ENCODE data around the gene MARCHF9. TPM values are rescaled to one million over a fixed set of nuclear protein-coding genes. Genes with fewer than 3 reads are reported as not detected.
A peak's percentile ranks its signal among the peaks of the same experiment; 100 is the strongest.

The MARCHF9 gene
- total RNA-seq, 1 experiment from 2014 or later, result 18.9 TPM

GRCh38 chr12:57750561-57751431 is 4.1 kb upstream of the MARCHF9 start:
- Histone ChIP-seq H3K27me3 (ENCODE audit: insufficient read depth, low read depth) (no peaks in the 10 kb centered on the region), H3K4me2 (peak overlapping the region; percentile 89), H3K9me2 (ENCODE audit: insufficient read depth) (no peaks in the 10 kb centered on the region), H4K20me1 (ENCODE audit: insufficient read depth) (no peaks in the 10 kb centered on the region), H3K4me1 (replicated peaks; ENCODE audit: insufficient read depth) (peaks cover 31% of the 10 kb centered on the region), H2AFZ (no peak overlapping the region), H3K27ac (no peak overlapping the region), H3K9me3 (ENCODE audit: insufficient read depth, low read depth) (no peaks in the 10 kb centered on the region), H3F3A (ENCODE audit: insufficient read depth, low read depth) (peaks cover 45% of the 10 kb centered on the region), H3K36me3 (ENCODE audit: low read depth) (peaks cover 20% of the 10 kb centered on the region), H3K79me2 (ENCODE audit: low read depth) (peaks cover 28% of the 10 kb centered on the region), H3K4me3 (peak overlapping the region; percentile 78)
- intact Hi-C loops (cut with micrococcal nuclease; ENCODE audit: unreplicated experiment), result no loop called here
- POLR2A ChIA-PET (ENCODE audit: unreplicated experiment), result no interaction called here
- CTCF ChIA-PET, result no interaction called here
- DNase-seq, result no peak
- no peak for TF ChIP-seq EZH2 (IDR thresholded peaks at IDR 0.05; ENCODE audit: low read depth)
- TF ChIP-seq, protein P1, sequence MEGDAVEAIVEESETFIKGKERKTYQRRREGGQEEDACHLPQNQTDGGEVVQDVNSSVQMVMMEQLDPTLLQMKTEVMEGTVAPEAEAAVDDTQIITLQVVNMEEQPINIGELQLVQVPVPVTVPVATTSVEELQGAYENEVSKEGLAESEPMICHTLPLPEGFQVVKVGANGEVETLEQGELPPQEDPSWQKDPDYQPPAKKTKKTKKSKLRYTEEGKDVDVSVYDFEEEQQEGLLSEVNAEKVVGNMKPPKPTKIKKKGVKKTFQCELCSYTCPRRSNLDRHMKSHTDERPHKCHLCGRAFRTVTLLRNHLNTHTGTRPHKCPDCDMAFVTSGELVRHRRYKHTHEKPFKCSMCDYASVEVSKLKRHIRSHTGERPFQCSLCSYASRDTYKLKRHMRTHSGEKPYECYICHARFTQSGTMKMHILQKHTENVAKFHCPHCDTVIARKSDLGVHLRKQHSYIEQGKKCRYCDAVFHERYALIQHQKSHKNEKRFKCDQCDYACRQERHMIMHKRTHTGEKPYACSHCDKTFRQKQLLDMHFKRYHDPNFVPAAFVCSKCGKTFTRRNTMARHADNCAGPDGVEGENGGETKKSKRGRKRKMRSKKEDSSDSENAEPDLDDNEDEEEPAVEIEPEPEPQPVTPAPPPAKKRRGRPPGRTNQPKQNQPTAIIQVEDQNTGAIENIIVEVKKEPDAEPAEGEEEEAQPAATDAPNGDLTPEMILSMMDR (conservative IDR thresholded peaks at IDR 0.05), result no peak
- BruUV-seq (replicated peaks), result no TSS peak

- BruUV-seq (replicated peaks), result no TSS peak
- POLR2A ChIA-PET (ENCODE audit: unreplicated experiment), result interaction anchor here (0.6 kb wide), 1 partner anchor 12 kb away, joined by 10 read pairs; no protein-coding TSS in a partner anchor
These were observed 3.5 kb upstream of the MARCHF9 start for GRCh38 chr12:57751432-57751787.

GRCh38 chr12:57751788-57752667 is 2.9 kb upstream of the MARCHF9 start, which contains the start of gene CDK4:
CDK4 (minus strand) TSS chr12:57752310; CDS start chr12:57751717, 593 bp downstream.
- TSS peak; percentile 51 for BruUV-seq (replicated peaks)
- POLR2A ChIA-PET (ENCODE audit: unreplicated experiment), result interaction anchor here (0.6 kb wide), 1 partner anchor 13 kb away, joined by 10 read pairs; no protein-coding TSS in a partner anchor

More at GRCh38 chr12:57751432-57751787, 3.5 kb upstream of the MARCHF9 start:
- TF ChIP-seq EZH2 (IDR thresholded peaks at IDR 0.05; ENCODE audit: low read depth), result no peak
- TF ChIP-seq, protein P1 (conservative IDR thresholded peaks at IDR 0.05), result no peak
- Histone ChIP-seq H3K9me3 (ENCODE audit: insufficient read depth, low read depth) (no peaks in the 10 kb centered on the region), H3F3A (ENCODE audit: insufficient read depth, low read depth) (peaks cover 39% of the 10 kb centered on the region), H3K4me1 (replicated peaks; ENCODE audit: insufficient read depth) (peaks cover 27% of the 10 kb centered on the region), H3K36me3 (ENCODE audit: low read depth) (peaks cover 20% of the 10 kb centered on the region), H3K27ac (peak overlapping the region; percentile 65; the same call in 1 of the 2 replicates), H3K4me2 (peak overlapping the region; percentile 89), H2AFZ (peak overlapping the region; percentile 94), H3K27me3 (ENCODE audit: insufficient read depth, low read depth) (no peaks in the 10 kb centered on the region), H4K20me1 (ENCODE audit: insufficient read depth) (no peaks in the 10 kb centered on the region), H3K4me3 (peak overlapping the region; percentile 78), H3K79me2 (ENCODE audit: low read depth) (peaks cover 27% of the 10 kb centered on the region), H3K9me2 (ENCODE audit: insufficient read depth) (no peaks in the 10 kb centered on the region)
- no peak for DNase-seq
- intact Hi-C loops (cut with micrococcal nuclease; ENCODE audit: unreplicated experiment), result no loop called here
- CTCF ChIA-PET, result no interaction called here

More at GRCh38 chr12:57751788-57752667, 2.9 kb upstream of the MARCHF9 start, which contains the start of gene CDK4:
- Histone ChIP-seq H3K79me2 (ENCODE audit: low read depth) (peaks cover 27% of the 10 kb centered on the region), H3K9me3 (ENCODE audit: insufficient read depth, low read depth) (no peaks in the 10 kb centered on the region), H4K20me1 (ENCODE audit: insufficient read depth) (no peaks in the 10 kb centered on the region), H3K27me3 (ENCODE audit: insufficient read depth, low read depth) (no peaks in the 10 kb centered on the region), H3K9me2 (ENCODE audit: insufficient read depth) (no peaks in the 10 kb centered on the region), H2AFZ (peak within 1 kb of the TSS; percentile 94), H3K36me3 (ENCODE audit: low read depth) (peaks cover 18% of the 10 kb centered on the region), H3K4me3 (peak within 1 kb of the TSS; percentile 78), H3K4me1 (replicated peaks; ENCODE audit: insufficient read depth) (peaks cover 27% of the 10 kb centered on the region), H3F3A (ENCODE audit: insufficient read depth, low read depth) (peaks cover 34% of the 10 kb centered on the region; the same call in 1 of the 2 replicates), H3K4me2 (peak within 1 kb of the TSS; percentile 89), H3K27ac (peak within 1 kb of the TSS; percentile 65)
- no peak for TF ChIP-seq EZH2 (IDR thresholded peaks at IDR 0.05; ENCODE audit: low read depth)
- TF ChIP-seq, protein P1 (conservative IDR thresholded peaks at IDR 0.05), result no peak
- DNase-seq, result peak; percentile 96 to 99
- CTCF ChIA-PET, result no interaction called here
- intact Hi-C loops (cut with micrococcal nuclease; ENCODE audit: unreplicated experiment), result loop anchor here (2.0 kb wide), 1 partner anchor 229 kb away; the partner anchor contains the start of gene MBD6
